NCI-H2107 (cell line): Measurements from ENCODE around the gene GJD3.
A peak's percentile ranks its signal among the peaks of the same experiment; 100 is the strongest.

Source experiments
- DNase-seq: peaks from one replicate; lab custom pipeline; 2025; lab: John Stamatoyannopoulos, UW

The GJD3 gene

DNA sequence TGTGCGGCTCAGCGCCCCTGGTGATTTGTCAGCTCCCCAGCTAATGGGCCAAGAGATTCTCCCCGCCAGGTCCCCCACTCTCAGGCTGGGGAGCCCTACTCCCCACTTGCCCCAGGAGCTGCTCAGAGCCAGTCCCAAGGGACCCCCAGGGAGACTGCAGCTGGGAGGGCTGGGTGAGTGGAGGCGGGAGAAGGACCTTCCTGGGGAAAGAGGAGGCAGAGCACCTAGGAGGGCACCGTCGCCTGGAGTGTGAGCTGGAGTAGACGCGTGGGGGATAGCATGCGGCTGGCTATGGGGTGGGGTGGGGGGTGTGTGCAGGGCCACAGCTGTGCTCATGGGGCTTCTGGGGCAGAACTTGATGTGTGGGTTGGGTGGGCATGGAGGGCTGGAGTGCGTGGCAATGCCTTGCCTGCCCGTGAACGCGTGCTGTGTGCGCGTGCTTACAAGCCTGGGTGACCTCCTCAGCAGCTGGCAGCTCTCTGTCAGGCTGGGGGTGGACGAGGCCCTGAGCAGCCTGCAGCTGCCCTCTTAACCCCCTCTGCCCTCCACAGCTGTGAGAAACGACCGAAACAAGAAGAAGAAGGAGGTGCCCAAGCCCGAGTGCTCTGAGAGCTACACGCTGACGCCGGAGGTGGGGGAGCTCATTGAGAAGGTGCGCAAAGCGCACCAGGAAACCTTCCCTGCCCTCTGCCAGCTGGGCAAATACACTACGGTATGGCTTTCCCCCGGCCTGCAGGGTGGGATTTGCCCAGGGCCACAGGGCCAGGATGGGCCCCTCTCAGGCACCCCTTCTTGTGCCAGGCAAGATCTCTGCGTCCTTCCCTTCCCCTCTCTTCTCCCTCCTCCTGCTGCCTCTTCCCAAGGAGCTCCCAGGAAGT is 12.9 kb downstream of the GJD3 start:
- DNase-seq = no peak

- no peak for DNase-seq
These were observed 13.7 kb downstream of the GJD3 start for GRCh38 chr17:40350689-40351358.

- DNase-seq = no peak
These were observed 14.4 kb downstream of the GJD3 start for GRCh38 chr17:40349895-40350688.

DNA sequence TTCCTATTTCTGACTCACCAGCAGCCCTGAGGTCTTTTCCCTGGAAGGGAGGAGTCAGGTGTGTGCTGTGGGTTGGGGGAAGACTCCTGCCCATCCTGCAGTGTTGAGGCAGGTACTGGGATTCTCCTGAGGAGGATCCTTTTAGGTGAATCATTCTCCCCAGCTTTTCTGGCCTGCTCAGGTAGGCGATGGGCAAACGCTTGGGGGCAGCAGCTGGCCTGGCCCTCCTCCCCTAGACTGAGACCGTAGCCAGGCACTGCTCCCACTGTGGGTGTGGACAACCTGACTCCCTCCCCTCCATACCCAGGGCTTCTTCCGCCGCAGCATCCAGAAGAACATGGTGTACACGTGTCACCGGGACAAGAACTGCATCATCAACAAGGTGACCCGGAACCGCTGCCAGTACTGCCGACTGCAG is 15.1 kb downstream of the GJD3 start:
- no peak for DNase-seq

DNA sequence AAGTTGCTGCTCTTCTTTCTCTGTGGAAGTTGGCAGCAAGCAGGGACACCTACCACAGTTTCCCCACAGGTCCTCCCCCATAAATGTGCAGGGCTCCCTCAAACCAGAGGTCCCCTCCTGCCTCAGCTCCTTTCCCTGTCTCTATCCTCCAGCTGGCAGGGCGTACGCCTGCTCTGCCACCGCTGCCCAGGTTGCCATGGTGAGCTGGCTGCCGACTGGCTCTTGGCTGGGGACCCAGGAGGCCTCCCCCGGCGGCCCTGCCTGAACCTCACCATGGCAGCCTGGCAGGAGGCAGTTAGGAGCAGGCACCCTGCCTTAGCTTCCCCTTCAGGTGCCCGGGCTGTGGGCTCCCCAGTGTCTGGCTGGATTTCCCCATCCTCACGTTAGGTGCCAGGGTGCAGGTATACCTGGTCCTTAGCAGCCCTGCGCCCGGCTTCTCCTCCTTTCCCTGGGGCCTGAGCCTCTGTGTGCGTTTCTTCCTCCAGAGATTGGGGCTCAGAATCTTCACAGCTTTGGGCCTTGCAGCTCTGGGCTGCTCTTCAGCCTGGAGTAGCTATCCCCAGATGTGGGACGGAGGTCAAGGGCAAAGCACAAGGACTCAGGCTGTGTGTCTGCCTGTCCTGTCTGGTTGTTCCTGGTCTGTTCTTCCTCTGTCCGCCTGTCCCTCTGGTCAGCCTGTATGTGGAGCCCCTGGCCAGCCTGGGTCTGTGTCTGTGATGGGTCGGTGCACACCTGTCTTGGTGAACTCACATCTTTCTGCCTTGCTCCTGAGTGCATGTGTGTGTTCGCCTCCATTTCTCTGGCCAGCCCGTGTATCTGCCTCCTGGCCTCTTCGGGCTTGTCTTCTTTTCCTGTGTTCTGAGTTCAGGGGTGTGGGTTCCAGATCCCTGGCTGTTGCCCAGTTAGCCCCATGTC is 15.7 kb downstream of the GJD3 start:
- peak; percentile 44 for DNase-seq

GRCh38 chr17:40348136-40348504 is 16.4 kb downstream of the GJD3 start:
- no peak for DNase-seq

- no peak for DNase-seq
These were observed 17.0 kb downstream of the GJD3 start for GRCh38 chr17:40347319-40348135.

- DNase-seq = no peak
These were observed 17.8 kb downstream of the GJD3 start for GRCh38 chr17:40346765-40347158.

DNA sequence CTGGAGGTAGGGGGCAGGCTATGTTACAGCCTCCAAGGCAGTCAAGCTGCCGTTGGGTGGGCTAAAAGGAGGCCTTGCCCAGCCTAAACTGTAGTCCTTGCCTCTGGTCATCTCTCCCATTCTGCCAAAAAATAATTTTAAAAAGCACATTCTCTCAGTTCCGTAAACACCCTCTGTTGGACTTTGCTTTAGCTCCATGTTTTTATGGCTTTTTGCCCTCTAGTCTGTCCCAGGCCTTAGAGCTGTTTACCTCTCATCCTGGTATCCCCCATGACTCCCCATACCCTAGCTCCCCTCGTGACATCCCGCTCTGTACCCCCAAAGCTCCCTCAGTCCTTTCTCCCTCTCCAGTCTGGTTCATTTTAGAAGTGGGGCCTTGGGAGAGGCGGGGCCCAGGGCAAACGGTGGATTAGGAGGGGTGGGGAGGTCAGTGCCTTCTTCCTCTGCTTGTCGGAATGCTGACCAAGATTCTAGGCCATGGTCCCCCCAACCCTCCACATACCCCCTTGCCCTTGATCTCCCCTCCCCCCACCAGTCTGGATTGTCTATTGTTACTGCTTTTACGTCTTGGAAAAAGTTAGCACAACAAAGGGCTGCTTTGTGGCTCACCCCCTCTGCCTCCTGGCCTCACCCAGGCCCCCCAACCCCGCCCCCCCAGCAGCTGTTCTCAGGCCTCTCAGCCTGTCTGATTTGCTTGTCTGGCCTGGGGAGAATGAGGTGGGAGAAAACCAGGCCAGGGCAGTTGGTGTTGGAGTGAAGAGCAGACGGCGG is 18.4 kb downstream of the GJD3 start:
- DNase-seq = no peak

DNA sequence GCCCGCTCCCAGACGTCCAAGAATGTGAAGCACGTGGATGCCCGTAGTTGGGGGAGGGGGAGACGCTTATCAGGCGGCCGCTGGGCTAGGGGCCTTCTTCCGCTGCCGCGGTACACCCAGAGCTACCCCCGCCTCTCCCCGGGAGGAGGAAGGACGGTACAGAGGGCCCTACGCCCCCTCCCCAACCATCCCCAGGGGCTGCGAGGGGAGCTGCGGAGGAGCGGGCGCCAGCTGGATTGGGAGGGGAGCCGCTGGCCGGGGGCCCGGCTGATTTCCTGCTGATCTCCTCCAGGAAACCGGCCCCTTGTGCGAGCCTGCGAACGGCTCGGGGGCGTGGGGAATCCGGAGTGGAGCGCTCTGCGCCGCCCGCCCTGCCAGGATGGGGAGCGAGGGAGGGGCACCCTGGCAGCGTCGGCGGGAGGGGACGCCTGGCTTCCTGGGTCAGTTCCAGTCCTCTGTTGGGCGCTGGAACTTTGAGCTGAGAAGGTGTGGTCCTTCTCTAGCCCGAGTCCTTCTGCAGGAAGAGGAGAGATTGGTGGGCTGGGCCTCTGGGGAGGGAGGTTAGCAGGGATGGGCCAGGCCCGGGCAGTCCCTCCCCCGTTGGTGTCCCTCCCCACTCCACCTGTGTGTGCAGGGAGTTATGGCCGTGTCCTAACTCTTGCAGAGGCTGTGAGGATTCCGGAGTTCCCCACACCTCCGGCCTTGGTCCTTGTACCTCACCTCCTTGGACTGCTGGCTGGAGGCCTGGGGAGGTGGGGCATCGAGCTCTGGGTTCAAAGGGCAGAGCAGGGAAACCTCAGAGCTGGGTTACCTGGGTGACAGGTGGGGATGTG is 19.2 kb downstream of the GJD3 start:
- no peak for DNase-seq

DNA sequence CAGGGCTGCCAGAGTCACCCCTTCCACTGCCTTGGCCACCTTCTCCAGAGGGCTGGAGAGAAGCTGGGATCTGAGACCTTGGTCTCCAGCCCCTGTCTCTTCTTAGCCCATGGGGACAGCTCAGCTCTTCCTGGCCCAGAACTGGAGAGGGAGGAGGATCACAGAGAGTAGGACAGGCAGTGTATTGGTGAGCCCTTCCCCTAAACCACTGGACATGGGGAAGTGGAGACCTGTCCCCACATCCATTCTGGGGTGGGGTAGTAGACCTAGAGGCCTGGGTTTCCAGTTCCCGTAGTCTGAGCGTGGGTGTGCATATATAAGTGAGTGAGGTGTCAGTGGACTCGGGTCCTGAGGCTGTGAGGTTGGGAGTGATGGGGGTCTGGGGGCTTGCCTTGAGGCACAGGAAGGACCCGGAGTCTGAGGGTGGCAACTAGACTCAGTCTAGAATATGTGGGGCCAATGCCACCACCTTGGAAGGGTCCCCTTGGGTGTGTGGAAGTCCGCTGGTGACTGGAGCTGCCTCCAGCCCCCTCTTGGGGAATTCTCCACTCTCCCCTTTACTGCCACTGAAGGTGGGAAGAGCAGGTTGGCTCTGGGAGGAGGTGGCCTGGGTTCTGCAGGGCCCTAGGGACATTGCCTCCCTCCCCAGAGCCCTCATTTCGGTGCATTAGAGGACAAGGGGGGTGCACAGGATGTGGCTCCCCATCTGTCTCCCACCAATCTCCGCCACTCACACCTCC is 19.9 kb downstream of the GJD3 start:
- DNase-seq = no peak

- no peak for DNase-seq
These were observed 21.1 kb downstream of the GJD3 start for GRCh38 chr17:40343219-40344119.

- DNase-seq = no peak
These were observed 21.9 kb downstream of the GJD3 start for GRCh38 chr17:40342504-40343218.

DNA sequence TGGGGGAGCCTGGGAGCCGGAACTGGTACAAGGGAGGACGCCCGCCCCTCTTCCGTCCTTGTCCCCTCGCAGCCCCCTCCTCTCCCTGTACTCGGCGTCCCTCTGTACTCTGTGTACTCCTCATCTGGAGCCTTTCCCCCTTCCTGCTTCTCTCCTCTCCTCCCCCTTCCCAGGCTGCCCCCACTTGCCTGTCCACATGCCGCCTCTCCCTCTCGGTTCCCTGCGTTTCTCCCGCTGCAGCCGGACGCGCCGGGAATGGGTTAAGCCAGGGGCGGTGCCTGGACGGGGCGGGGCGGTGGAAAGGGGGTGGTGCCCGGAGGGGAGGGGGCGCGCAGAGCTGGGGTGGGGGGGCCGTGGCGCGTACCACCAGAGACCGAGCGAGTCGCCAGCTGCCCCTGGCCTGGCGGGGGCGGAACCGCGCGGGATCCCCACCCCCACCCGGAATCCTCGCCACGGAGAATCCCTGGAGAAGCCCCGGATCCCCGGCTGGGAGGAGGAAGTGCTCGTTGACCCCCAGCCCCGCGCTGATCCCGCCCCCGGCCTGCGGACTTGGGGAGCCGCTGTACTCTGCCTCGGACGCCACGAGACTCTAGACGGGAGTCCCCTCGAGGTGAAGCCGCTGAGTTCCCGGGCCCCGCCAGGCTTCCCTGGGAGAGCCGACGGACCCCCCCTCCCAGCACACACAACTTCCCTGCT is 22.6 kb downstream of the GJD3 start:
- no peak for DNase-seq

- peak; percentile 34 for DNase-seq
These were observed 23.4 kb downstream of the GJD3 start for GRCh38 chr17:40340880-40341807.
